ENCODE data around the gene G0S2. TPM values are rescaled to one million over a fixed set of nuclear protein-coding genes. Genes with fewer than 3 reads are reported as not detected.

The G0S2 gene
- polyA plus RNA-seq, 3 donors = 176 to 1,583 (median 373) TPM

DNA sequence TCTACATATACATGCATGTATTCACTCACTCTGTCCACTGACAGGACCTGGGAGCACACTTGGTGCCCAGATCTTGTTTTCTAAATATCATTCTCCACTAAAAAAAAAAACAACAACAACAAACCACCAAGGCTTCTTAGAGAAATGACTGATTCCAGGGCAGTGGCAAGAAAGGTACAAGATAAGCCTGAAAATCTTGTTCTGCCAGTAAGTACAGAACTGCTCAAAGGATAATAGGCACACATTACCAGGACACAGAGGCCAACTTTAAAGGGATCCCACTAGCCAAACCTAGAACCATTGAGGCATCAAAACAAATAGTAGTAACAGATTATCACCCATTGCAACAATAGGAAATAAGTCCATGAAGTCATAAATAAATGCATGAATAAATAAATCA lies 40.1 kb downstream of the G0S2 start:
- no peak overlapping the region for H3K27ac Mint-ChIP-seq
- Histone ChIP-seq H3K4me3 (replicated peaks in 1 of 3; ENCODE audit: low read depth in 2 of 3, low read length in 3 of 3) (no peak overlapping the region), H3K36me3 (replicated peaks in 1 of 2; ENCODE audit: control insufficient read depth in 1 of 2, insufficient read depth in 2 of 2, low read length in 2 of 2) (no peaks in the 10 kb centered on the region), H3K27me3 (ENCODE audit: control insufficient read depth in 2 of 2, insufficient read depth in 2 of 2, low read length in 2 of 2) (no peaks in the 10 kb centered on the region), H3K79me2 (ENCODE audit: insufficient read depth, low read length) (no peaks in the 10 kb centered on the region), H3K27ac (ENCODE audit: low read depth in 1 of 2, low read length in 2 of 2) (no peak overlapping the region), H2AFZ (ENCODE audit: insufficient read depth, low read depth, low read length, poor library complexity, severe bottlenecking) (no peak overlapping the region), H3K9me3 (replicated peaks in 1 of 2; ENCODE audit: control insufficient read depth in 1 of 2, insufficient read depth in 1 of 2, low read length in 2 of 2) (no peaks in the 10 kb centered on the region), H4K20me1 (ENCODE audit: insufficient read depth, low read length) (no peaks in the 10 kb centered on the region), H3K4me1 (ENCODE audit: control insufficient read depth in 1 of 2, insufficient read depth in 2 of 2, low read length in 2 of 2) (no peaks in the 10 kb centered on the region), H3K4me2 (replicated peaks; ENCODE audit: extremely low read depth, low read length, poor library complexity, severe bottlenecking) (no peak overlapping the region), H3K9ac (ENCODE audit: insufficient read depth, low read length, poor library complexity, severe bottlenecking) (no peak overlapping the region)
- DNase-seq = no peak
- H3K4me1 Mint-ChIP-seq = peaks cover 7% of the 10 kb centered on the region
- intact Hi-C loops (cut with micrococcal nuclease) = no loop called here
- no peak overlapping the region for H3K4me3 Mint-ChIP-seq
- H3K27me3 Mint-ChIP-seq (ENCODE audit: low read depth in 3 of 3) = peaks cover 0 to 2% (median 0%) of the 10 kb centered on the region in 3 donors
- TF ChIP-seq CTCF (IDR thresholded peaks at IDR 0.05) = no peak
- no peaks in the 10 kb centered on the region for H3K9me3 Mint-ChIP-seq
- no peaks in the 10 kb centered on the region for H3K36me3 Mint-ChIP-seq

- H4K20me1 ChIP-seq (ENCODE audit: insufficient read depth, low read length) = no peaks in the 10 kb centered on the region
- no peak overlapping the region for H3K9ac ChIP-seq (ENCODE audit: insufficient read depth, low read length, poor library complexity, severe bottlenecking)
- no peaks in the 10 kb centered on the region for H3K4me1 ChIP-seq (ENCODE audit: control insufficient read depth in 1 of 2, insufficient read depth in 2 of 2, low read length in 2 of 2)
- no peaks in the 10 kb centered on the region for H3K9me3 ChIP-seq (replicated peaks in 1 of 2; ENCODE audit: control insufficient read depth in 1 of 2, insufficient read depth in 1 of 2, low read length in 2 of 2)
- no peak overlapping the region for H3K27ac ChIP-seq (ENCODE audit: low read depth in 1 of 2, low read length in 2 of 2)
- DNase-seq = no peak
- no peaks in the 10 kb centered on the region for H3K27me3 Mint-ChIP-seq (ENCODE audit: low read depth in 3 of 3)
- no peaks in the 10 kb centered on the region for H3K36me3 Mint-ChIP-seq
- TF ChIP-seq CTCF (IDR thresholded peaks at IDR 0.05) = no peak
- no peak overlapping the region for H3K27ac Mint-ChIP-seq
- no peaks in the 10 kb centered on the region for H3K9me3 Mint-ChIP-seq
- H3K79me2 ChIP-seq (ENCODE audit: insufficient read depth, low read length) = no peaks in the 10 kb centered on the region
- 100% methylated on average over 1 of the region's 2 CpGs for WGBS (ENCODE audit: insufficient coverage)
- intact Hi-C loops (cut with micrococcal nuclease) = no loop called here
- no peaks in the 10 kb centered on the region for H3K27me3 ChIP-seq (ENCODE audit: control insufficient read depth in 2 of 2, insufficient read depth in 2 of 2, low read length in 2 of 2)
- H3K4me1 Mint-ChIP-seq = peaks cover 7% of the 10 kb centered on the region
- no peak overlapping the region for H3K4me2 ChIP-seq (replicated peaks; ENCODE audit: extremely low read depth, low read length, poor library complexity, severe bottlenecking)
- no peak overlapping the region for H3K4me3 Mint-ChIP-seq
- no peak overlapping the region for H2AFZ ChIP-seq (ENCODE audit: insufficient read depth, low read depth, low read length, poor library complexity, severe bottlenecking)
- no peaks in the 10 kb centered on the region for H3K36me3 ChIP-seq (replicated peaks in 1 of 2; ENCODE audit: control insufficient read depth in 1 of 2, insufficient read depth in 2 of 2, low read length in 2 of 2)
- no peak overlapping the region for H3K4me3 ChIP-seq (replicated peaks in 1 of 3; ENCODE audit: low read depth in 2 of 3, low read length in 3 of 3)
Measured at GRCh38 chr1:209717818-209718217, 42.6 kb downstream of the G0S2 start.
